ENCODE data around the gene OSBPL3. TPM values are rescaled to one million over a fixed set of nuclear protein-coding genes. Genes with fewer than 3 reads are reported as not detected.

Gene OSBPL3
- total and polyA plus RNA-seq, 12 donors: 1.1 to 8.4 (median 3.1) TPM

- TF ChIP-seq CTCF (IDR thresholded peaks at IDR 0.05) (no peak), POLR2A (IDR thresholded peaks at IDR 0.05) (no peak)
Measured at GRCh38 chr7:24817339-24817738, 162.6 kb downstream of the OSBPL3 start.

GRCh38 chr7:24816868-24817267, 163.1 kb downstream of the OSBPL3 start:
- intact Hi-C loops (cut with DNase I): loop anchor here in 1 of 2 donors (5.0 kb wide), 1 partner anchor 255 kb away; no protein-coding TSS in a partner anchor
- Histone ChIP-seq H3K27ac (no peak overlapping the region), H3K4me3 (no peak overlapping the region), H3K27me3 (no peaks in the 10 kb centered on the region), H3K36me3 (replicated peaks in 1 of 2) (no peaks in the 10 kb centered on the region), H3K9me3 (replicated peaks in 1 of 3) (no peaks in the 10 kb centered on the region), H3K4me1 (replicated peaks in 1 of 2) (peaks cover 4 to 7% of the 10 kb centered on the region in 2 donors)
- DNase-seq: no peak
- WGBS, 4 donors: 87 to 90% (median 88%) methylated on average over 3 of the region's 3 CpGs
- TF ChIP-seq POLR2A (IDR thresholded peaks at IDR 0.05) (no peak), CTCF (IDR thresholded peaks at IDR 0.05) (no peak)

More at GRCh38 chr7:24817339-24817738, 162.6 kb downstream of the OSBPL3 start:
- Histone ChIP-seq H3K27me3 (no peaks in the 10 kb centered on the region), H3K4me3 (no peak overlapping the region), H3K4me1 (replicated peaks in 1 of 2) (peaks cover 4 to 7% of the 10 kb centered on the region in 2 donors), H3K36me3 (replicated peaks in 1 of 2) (no peaks in the 10 kb centered on the region), H3K9me3 (replicated peaks in 1 of 3) (no peaks in the 10 kb centered on the region), H3K27ac (no peak overlapping the region)
- intact Hi-C loops (cut with DNase I): loop anchor here in 1 of 2 donors (5.0 kb wide), 1 partner anchor 255 kb away; no protein-coding TSS in a partner anchor
- WGBS, 4 donors: 68 to 86% (median 70%) methylated on average over 4 of the region's 4 CpGs
- no peak for DNase-seq

GRCh38 chr7:24812305-24812945, 167.6 kb downstream of the OSBPL3 start:
- Histone ChIP-seq H3K27me3 (no peaks in the 10 kb centered on the region), H3K4me1 (replicated peaks in 1 of 2) (no peaks in the 10 kb centered on the region), H3K9me3 (replicated peaks in 1 of 3) (no peaks in the 10 kb centered on the region), H3K4me3 (no peak overlapping the region), H3K36me3 (replicated peaks in 1 of 2) (no peaks in the 10 kb centered on the region), H3K27ac (no peak overlapping the region)
- TF ChIP-seq POLR2A (IDR thresholded peaks at IDR 0.05): no peak
- TF ChIP-seq CTCF (IDR thresholded peaks at IDR 0.05): peak; percentile 69 to 93 (median 78)
- intact Hi-C loops (cut with DNase I): no loop called here
- peak; percentile 32 to 76 (median 45) for DNase-seq
- WGBS, 4 donors: 42 to 48% (median 45%) methylated on average over 4 of the region's 4 CpGs

GRCh38 chr7:24808518-24808917, 171.5 kb downstream of the OSBPL3 start:
- H3K27me3 ChIP-seq: no peaks in the 10 kb centered on the region
- H3K9me3 ChIP-seq (replicated peaks in 1 of 3): no peaks in the 10 kb centered on the region
- DNase-seq: no peak
- TF ChIP-seq CTCF (IDR thresholded peaks at IDR 0.05) (no peak), POLR2A (IDR thresholded peaks at IDR 0.05) (no peak)
- WGBS, 4 donors: 78 to 85% (median 84%) methylated on average over 6 of the region's 6 CpGs
- H3K4me3 ChIP-seq: no peak overlapping the region
- intact Hi-C loops (cut with DNase I): no loop called here
- H3K27ac ChIP-seq: no peak overlapping the region
- no peaks in the 10 kb centered on the region for H3K36me3 ChIP-seq (replicated peaks in 1 of 2)
- no peaks in the 10 kb centered on the region for H3K4me1 ChIP-seq (replicated peaks in 1 of 2)
